NCI-H526 (cell line): ENCODE results near the gene GPR135.
"Not testable (repeated sequence)": the region's sequence is repeated elsewhere in the genome, so short reads cannot be mapped to it uniquely, and the experiment has no call there.

Experiments used
- DNase-seq, 2 experiments: peaks; one replicate each; lab custom pipeline; 2025; lab: John Stamatoyannopoulos, UW

Gene GPR135

DNA sequence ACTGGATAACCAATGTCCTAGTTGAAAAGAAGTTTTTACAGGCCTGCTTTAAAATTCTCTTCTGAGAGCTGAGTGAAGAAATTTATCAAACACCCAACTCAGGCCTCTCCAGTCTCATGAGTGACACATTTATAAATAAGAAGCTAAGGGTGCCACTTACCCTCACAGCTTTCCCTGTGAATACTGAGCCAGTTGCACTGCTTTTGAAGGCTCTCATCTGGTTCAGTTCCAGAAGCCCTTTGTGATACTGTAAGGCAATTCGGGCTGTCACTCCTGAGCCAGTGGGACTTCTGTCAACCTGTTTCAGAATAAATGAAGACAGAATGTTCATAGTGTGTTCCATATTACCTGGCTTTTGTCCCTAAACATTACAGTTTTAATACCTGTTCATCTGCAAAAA is 10.5 kb upstream of the GPR135 start:
- DNase-seq = no peak

DNA sequence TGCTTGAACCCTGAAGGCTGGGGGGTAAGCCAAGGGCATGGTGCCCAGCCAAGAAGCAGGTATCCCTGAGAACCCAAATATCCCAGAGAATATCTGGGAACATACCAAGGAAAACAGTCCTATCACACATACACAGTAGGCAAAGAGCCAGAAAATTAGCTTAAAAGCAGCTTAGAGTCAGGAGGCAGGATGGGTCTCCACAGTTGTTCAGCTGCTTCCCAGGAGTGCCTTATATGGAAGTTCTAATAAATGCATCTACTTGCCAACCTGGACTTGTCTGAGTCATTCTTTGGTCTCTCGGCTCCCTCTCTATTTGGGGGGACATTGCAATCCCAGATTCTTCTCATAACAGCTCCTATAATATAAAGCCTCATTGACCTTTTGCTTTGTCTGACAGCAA is 9.0 kb upstream of the GPR135 start:
- DNase-seq = no peak

DNA sequence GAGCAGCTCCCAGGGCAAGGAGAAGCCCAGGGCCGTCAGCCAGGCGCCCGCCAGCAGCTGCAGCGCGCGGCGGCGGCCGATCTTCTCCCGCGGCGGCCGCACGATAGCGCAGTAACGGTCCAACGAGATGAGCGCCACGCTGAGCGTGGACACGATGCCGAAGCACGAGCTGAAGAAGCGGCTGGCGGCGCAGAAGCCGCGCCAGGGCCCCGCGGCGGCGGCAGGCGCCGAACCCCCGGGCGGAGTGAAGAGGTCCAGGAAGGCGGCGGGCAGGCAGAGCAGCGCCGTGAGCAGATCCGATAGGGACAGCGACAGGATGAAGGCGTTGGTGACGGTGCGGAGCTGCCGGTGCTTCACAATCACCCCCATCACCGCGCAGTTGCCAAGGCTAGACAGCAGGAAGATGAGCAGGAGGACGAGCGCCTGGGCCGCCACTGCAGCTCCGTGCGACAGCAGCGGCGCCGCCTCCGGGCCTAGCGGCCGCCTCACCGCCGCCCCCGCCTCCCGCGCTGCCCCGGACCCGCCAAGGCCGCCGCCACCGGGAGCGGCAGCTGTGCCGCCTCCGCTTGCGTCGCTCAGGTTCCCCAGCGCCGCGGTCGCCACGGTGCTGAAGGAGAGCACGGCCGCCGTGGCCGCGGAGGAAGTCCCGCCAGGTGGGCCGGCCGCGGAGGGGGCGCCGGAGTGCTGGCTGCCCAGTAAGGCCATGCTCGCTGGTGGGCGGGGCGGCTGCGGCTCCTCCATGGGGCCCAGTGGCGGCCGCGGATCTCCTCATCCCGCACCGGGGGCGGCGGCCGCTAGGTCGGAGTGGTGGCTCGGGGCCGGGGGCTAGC is 479 bp downstream of the GPR135 start:
- DNase-seq = peak; percentile 34 to 89

DNA sequence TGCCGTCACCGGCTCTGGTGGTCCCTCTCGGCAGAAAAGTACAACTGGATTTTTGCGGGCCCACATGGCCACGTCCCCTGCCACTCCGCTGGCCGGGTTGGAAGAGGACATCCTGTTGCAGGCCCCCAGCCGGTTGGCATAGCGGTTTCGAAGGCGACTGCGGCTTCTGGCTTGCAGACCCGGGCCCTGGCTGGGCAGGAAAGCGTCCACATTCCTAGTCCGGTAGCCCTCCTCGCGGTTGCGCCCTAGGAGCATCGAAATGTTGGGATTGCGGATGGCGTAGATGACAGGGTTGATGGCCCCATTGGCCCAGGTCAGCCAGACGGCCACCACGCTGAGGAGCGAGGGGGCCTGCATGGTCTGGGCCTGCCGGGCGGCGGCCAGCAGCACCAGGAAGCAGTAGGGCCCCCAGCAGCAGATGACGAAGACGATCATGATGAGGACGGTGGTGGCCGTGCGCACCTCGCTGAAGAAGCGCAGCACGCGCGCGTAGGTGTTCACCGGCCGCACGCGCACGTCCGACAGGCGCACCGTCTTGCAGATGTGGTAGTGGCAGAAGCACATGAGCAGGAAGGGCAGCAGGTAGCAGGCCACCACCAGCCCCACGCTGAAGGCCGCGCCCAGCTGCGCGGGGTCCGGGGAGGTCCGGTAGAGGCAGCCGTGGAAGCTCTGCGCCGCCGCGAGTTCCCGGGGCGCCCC is 1.2 kb downstream of the GPR135 start:
- peak; percentile 34 to 82 for DNase-seq

DNA sequence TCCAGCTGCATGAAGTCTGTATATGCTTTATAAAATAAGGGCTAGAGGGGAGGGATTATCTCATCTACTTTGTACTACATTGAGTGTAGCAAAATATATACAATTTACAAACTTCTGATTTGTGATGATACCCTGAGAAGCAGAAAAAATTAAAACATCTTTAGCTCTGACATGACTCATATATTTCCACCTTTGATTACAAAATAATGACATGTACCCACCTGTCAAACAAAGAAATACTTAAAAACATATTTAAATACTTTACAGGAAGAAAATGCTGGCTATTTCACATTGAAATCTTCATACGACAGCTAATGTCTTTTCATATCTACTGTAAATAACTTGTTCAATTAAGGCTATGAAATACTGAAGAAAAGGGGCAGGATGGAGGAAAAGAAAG is 3.3 kb downstream of the GPR135 start:
- no peak for DNase-seq

DNA sequence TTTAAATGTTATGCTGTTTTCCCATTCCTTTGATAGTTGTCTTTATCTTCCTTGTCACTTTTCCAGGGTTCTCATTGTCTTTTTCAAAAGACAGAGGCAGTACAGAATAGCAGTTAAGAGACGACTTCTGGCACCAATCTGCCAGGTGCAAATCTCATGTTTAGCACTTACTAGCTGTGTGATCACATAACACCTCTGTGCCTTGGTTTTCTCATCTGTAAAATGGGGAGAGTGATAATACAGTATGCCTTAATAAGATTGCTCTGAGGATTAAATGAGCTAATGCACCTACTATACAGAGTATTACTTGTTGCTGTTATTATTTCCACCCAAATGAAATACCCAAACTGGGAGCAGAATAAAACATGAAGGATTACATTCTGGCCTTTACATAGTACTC is 4.8 kb downstream of the GPR135 start:
- no peak for DNase-seq

DNA sequence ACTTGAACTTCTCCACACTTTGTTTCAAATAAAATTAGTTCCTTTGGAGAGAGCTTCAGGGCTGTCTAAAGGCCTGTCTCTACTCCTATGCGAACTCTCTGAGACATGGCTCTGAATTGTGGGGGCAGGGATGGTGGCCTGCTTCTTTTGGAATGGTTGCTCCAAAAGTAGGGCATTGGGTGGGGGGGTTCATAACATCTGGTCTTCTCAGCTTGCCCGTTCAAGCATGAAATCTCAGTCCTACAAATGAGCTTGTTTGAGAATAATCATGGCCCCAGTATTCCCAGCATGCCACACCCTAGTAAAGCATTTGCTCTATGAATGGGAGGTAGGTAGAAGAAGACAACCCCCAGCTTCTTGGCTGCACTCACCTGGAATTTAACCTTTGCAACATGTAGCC is 6.7 kb downstream of the GPR135 start:
- DNase-seq = no peak

DNA sequence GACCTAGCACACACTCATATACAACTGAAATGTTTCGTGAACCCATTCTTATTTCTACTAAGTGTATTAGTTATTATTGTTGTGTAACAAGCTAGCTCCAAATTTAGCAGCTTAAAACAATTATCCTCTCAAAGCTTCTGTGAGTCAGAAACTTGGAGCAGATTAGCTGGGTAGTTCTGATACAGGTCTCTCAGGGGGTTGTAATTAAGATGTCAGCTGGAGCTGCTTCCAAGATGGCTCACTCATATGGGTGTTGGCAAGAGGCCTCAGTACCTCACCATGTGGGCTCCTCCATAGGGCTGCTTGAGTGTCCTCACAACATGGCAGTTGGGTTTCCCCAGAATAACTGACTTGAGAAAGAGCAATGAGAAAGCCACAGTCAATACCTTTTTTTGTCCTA is 9.8 kb downstream of the GPR135 start:
- no peak for DNase-seq

DNA sequence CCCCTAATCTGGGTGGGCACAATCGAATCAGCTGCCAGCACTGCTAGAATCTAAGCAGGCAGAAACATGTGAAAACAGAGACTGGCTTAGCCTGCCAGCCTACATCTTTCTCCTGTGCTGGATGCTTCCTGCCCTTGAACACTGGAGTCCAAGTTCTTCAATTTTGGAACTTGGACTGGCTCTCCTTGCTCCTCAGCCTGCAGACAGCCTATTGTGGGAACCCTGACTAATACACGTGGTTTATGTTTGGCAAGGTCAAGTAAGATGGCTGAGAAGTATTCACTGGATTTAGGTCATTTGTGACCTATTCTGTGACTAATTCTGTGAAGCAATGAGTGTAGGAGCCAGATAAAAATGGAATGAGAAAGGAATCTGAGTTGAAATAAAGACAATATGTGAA is 11.0 kb downstream of the GPR135 start:
- DNase-seq = no peak

DNA sequence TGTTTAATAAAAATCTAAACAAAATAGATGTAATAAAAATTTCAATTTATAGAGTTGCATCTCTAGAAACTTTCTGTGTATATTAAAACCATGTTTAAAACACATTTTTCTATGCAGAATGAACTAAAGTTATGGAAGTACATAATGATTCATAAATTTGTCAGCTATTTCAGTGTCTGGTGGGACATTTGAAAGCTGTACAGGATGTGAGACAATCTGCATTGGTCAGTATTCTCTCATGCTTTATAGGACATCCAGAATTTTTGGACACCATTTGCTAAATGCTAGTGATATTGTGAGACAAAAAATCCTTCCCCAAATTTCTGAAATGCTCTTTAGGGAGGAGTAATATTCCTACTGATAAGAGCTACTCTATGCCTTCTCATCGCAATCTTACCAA is 13.3 kb downstream of the GPR135 start:
- no peak for DNase-seq

DNA sequence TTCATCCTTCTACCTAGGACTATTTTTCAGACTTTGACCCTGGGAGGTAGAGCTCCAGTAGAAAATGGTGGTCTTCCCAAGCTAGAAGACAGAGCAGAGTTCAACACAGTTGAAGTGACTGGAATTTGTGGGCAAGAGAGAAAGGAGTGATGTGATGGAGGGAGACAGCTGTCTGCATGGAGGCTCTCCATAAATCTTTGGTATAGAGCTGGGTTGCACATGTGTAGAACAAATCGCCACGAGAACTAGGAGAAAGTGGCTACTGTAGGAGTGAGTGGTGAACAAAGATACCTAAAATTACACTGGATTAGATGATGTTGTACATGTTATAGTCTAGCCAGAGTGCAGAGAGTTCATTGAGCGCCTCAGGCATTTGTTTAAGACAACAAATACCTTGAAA is 14.5 kb downstream of the GPR135 start:
- DNase-seq = peak in 1 of 2 experiments; percentile 25

DNA sequence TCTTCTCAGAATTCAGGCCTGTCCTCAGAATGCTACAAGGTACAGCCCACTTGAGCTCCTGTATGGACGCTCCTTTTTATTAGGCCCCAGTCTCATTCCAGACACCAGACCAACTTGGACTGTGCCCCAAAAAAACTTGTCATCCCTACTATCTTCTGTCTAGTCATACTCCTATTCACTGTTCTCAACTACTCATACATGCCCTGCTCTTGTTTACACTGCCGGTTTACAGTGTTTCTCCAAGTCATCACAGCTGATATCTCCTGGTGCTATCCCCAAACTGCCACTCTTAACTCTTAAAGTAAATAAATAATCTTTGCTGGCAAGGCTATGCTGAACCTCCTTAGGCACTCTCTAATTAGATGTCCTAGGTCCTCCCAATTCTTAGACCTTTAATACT is 16.5 kb downstream of the GPR135 start:
- DNase-seq = not testable (repeated sequence)

DNA sequence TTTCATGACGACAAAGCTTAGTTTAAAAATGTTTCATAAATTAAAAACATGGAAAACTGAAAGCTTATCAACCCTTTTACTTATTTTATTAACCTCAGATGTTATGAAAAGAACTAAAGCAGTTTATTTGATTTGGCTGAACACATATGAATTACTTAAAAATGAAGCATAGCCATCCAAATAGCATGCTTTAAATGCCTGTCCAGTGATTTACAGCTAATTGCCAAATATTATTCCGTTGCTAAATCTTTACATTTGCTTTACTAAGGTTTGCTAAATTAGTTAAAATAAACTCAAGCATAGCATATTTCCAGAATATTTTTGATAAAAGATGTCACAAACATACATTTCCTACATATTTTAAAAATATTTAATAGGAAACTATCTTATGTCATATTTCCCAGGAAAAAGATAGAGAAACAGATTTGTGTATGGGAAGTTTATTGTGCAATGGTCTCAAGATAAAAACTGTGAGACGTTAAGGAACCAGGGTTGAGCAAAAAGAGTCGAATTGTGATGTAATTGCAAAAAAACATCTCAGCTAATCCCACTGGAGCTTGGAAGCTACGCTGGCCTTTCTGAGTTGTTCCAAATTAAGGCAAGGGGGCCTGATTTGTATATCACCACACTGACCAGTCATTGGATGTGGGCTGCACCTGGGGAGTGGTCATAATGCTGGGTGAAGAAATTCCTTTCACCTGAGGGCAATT is 25.8 kb downstream of the GPR135 start:
- no peak for DNase-seq

DNA sequence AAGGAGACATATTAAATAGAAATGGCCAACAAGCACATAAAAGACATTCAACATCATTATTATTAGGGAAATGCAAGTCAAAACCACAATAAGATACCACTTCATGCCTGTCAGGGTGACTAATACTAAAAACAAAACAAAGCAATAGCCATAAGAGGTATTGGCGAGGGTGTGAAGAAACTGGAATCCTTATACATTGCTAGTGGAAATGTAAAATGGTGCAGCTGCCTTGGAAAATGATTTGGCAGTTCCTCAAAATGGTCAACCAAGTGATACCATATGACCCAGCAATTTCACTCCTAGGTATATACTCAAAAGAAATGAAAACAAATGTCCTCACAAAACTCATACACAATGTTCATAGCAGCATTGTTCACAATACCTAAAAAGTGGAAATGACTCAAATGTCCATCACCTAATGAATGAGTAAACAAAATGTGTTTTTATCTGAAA is 27.0 kb downstream of the GPR135 start:
- DNase-seq = no peak

DNA sequence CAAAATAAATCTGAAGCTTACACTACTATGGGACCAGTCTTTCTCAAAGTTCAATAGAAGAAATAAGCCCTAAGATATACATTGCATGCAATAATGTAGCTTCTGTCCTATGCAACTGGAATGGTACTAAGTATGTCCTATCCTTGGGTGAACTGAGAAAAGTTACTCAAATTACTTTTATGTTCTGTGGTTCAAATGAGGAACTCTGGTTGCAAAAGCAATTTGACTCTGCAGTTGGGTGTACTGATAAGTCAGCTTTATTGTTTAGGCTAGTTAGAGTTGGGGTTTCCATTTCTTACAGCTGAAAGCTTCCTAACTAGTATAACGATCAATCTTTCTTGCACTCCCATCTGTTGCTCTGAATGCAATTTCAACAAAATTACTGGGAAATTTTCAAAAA is 29.2 kb downstream of the GPR135 start:
- DNase-seq = no peak

DNA sequence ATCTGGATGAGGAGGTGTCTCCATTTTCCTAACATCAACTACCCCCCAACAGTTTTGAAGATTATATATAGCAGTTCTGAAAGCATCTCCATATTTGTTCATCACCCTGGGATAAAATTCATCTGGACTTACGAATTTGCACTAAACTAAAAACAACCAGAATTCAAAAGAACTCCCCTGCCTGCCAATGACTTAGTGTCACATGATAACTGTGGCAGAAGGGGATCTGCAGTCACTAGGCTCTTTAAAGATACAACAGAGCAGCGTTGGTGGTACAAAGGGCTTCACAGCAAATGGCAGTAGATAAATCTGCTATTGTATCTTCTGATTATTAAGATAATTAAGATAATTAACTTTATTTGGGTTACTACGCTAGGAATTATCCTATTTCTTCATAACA is 30.1 kb downstream of the GPR135 start:
- no peak for DNase-seq

DNA sequence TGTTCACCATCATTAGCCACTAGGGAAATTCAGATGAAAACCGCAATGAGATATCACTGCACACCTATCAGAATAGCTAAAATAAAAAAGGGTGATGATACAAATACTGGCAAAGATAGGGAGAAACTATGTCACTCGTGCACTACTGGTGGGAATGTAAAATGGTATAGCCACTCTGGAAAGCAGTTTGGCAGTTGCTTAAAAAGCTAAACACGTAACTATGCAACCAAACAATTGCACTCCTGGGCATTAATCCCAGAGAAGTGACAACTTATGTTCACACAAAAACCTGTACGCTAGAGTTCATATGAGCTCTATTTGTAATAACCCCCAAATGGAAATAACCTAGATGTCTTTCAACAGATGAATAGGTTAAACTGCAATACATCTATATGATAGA is 35.4 kb downstream of the GPR135 start:
- DNase-seq = no peak

DNA sequence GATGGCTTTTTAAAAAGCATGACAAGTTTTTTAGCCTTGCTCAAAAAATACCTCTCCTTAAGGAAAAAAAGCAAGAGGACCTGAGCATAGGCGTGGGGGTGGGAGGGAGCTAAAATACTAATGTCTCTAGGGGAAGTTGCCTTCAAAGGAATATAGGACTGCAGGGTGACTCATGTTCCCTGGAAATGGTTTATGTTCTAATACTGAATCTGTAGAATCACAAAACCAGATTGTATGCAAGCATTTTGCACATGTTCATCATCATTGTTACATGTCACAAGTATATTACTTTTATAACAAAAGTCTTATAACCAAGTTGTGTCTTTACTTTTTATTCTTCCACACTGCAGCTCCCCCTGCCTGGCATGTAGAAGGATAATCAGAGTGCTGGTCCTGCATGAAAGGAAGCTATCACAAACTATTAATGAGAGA is 36.6 kb downstream of the GPR135 start:
- DNase-seq = no peak

DNA sequence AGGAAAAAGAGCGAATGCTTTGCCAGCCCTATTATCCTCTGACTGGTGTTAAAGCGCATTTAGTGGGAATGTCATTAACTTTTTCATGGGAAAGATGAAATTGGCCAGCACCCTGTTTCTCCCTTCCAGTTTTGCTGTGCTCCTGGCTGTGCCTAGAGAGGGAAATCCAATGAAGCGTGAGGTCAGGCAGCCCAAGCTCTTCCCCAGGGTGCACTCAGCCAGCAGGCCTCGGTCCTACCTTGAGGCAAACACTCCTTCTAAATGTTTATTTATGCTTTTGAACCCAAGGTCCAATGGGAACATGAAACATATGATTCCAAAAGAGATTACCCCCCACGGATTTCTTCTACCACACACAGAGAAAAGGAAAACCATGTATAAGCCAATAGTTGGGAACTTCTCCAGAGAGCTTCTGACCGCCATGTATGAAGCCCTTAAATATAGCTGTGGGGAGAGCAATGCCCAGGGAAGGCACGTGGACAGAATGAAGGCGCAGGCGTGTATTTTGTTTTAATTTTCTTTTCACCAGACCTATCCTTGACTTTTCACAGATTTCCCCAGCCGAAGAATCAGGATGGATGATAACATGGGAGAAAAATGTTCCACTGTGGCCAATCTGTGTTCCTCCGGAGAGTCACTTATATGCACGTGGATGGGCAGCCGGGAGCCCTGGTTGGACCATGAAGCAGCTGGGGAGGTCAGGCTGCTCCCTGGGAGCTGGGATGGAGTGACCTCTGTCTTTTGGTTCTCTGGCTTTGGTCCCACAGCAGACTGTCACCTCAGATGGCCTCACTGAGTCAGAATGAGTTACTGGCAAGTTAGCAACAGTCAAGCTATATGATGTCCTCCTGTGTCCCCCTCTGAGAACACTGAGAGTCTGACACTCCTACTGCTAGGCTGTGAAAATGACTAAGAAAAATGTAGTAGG is 37.3 kb downstream of the GPR135 start:
- no peak for DNase-seq

DNA sequence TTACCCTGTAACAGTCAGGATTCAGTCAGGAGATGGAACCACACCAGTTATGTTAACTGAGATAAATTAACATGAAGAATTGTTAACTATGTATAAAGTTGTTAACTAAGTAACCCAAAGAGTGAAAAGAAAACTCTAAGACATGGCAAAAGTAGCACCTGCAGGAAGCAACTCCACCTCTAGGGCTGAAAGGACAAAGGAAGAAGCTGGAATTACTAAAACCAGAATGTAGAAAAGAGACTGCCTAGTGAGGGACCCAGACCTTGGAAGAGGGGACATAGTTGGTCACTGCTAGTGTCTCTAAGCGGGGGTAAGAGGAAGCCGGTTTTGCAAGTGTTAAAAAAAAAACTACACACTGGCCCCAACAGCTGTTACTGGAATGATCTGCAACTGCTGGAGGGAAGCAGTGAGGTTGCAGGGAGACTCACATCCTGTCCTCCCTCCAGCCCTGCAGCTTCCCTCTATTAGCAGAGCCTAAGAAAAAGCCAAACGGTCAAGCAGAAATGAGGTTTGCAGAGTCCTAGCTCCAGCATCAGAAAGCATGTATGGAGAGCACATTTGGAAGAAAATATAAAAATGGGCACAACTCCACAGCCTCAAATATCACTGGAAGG is 39.8 kb downstream of the GPR135 start:
- no peak for DNase-seq

DNA sequence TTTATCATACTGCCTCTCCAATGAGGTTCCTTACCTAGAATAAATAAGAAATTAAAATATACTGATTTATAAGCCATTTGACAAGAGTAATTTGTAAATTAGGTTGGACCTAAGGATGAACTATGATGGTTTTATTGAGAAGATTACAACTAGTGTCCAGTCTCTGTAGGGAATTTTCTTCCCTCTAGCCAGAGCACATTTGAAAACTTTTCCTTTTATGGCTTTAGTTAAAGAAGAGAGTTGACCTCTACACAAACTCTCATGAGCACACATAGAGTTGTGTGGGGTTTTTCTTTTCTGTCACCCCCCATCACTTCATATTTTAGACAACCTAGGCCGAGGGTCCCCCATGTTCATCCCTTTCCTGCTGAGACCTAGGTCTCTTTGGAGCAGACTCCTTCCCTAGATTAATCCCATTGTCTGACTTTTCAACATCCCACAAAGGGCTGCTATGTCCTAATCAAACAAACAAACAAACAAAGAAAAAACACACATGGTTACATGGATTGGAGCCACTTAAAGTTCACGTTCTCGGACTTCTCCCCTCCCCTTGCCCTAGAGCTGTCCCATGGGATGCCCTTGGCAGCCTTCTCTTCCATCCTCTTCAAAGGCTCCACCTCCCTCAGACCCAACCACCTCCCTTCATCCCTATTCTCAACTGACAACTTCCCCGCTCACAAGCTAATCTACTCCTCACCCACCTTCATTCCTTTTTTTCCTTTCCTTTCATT is 40.7 kb downstream of the GPR135 start:
- no peak for DNase-seq
